GM12801 (cell line): Measurements from ENCODE around the gene LHFPL6.

Source experiments
- CTCF ChIP-seq: IDR thresholded peaks from one replicate; pipeline ENCODE4 v1.5.1; 2011; ENCODE audit warnings: control low read depth; ENCODE audit not compliant: insufficient read length; ENCODE audit errors: extremely low read depth

Gene LHFPL6

DNA sequence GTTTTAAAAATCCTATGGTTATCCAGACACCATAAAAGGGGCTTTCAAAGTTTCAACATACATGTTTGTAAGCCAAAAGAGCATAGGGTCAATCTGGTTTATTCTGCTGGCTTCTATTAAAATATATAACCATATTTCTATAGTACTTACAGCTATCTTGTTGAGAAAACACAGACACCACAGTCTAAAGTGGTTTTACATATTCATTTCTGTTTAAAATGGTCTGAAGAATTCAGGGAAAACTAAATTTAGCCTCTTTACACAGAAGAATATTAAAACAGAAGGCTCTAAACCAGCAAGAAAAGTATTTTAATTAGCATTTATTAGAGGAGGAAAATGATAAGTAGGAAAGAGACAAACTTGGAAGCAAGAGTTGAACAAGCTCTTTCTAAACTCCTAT lies 203.9 kb downstream of the LHFPL6 start:
- TF ChIP-seq CTCF = no peak

DNA sequence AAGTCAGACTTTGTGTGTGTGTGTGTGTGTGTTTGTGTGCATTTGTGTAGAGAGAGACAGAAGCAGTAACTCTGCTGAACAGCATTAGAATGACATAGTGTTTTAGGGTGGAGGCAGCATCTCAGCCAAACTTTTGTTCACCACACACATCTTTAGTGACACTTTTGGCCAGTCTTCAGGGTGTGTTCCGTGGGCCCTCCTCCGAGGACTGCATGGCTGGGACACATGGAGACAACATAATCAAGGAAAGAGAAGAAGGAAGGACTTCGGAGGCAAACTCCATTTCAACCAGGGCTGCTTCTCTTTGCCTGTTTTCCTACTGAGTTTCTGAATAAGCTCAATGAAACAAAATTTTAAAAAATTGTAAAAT lies 205.1 kb downstream of the LHFPL6 start:
- TF ChIP-seq CTCF = no peak

DNA sequence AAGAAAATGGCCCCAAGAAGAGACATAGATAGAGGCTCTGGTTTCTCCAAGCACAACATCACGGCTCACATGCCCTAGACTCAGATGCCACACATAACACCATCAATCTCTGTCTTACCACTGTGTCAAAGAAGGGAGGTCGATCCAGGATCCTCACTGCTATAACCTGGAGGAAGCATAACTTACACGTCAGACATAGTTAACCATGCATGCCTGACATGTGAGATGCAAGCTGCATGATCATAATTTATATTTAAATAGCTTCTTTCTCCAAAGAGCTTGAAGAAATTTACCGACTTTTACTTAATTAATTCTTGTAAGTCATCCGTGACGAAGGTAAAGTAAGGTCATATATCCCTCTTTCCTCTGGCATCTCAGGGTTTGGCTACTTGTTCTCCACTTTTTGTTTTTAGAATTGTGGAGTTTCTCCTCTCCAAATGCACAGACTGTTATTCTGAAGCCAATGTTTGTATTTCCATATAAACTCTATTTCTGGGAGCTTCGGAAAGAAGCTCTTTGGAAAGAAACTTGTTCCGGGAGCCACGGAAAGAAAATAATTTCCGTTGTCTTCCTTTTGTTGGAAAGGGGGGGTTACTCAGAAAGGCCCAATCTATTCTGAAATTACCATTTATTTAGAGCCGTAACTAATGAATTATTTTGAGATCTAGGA lies 205.6 kb downstream of the LHFPL6 start:
- no peak for TF ChIP-seq CTCF

DNA sequence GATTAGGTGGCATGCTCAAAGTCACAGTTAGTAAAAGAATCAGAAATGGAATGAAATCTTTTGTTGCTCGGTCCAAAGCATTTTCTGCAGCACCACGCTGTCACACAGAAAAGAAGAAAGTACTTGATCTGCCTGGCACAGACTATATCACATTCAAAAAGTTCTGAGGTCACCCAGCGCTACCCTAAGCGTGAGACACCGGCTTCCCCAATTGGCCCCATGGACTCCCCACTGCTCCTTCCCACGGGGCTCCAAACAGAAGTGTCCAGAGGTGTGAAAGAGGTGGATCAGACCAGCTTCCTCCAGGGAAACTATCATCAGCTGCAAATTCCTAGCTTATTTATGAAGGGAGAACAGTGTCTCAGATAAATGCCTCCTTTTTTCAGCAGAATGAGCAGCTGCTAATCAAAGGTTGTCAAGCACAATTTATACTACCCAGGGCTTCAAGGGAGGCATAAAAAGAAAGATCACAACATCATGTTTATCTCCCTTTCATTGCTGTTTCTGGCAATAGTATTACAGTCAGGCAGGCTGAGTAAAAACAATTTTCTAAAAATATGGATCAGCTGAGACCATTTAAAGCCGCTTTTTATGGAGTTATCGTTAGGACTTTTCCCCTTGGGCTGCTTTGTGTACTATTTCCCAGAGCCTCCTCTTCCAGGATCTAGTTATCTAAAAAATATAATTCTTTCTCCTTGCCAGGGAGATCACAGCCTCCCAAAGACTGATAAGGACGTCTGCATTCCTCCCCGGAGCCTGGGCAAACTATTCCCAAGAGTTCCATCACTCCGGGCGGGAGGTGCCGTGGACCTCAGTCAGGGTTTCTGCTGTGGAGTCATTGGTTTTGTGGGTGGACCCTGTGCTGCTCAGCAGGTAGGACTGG lies 208.0 kb downstream of the LHFPL6 start:
- TF ChIP-seq CTCF = no peak

DNA sequence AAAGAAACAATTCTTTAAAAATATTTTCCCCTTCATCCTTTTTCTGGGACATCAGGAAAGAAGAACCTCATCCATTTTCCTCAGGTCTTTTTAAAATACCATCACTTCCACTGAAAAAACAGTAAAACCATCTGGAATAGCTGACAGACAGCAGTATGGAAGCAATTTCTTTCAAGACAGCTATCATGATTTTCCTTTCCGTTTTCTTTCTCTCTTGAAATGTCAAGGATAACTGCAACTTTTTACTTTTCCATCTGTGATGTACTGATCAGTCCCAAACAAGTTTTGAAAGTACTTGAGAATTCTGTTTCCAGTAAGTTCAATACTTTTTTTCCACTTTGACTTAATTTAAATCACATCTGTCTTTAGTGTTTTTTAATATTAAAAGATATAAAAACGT lies 211.2 kb downstream of the LHFPL6 start:
- TF ChIP-seq CTCF = no peak

GRCh38 chr13:39389013-39389412 lies 214.0 kb downstream of the LHFPL6 start:
- no peak for TF ChIP-seq CTCF

DNA sequence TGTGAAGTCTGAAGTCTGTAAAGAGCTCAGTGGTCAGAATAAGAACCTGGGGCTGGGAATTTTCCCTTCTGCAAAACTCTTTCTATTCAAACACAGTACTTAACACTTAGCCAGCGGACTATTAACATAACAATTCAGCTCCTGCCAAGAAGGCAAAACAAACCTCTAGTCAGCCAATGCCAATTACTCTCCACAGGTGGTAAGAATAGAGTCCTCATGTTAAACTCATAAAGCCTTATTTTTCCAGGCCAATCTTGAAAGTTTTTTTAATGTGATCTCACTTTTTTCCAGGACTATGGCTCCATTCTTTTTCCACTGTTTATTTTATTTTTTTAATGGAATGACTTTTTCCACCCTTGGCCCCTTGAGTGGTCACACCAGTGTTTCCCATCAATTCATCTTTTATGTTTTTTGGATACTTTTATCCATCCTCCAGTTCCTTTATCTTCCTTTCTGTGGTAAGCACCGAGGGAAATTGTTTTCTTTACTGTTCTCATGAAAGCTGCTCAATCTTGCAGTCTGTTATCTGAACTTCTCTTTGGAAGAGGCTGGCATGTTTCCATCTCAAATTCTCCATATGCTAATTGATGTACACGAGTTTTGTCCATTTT lies 217.3 kb downstream of the LHFPL6 start:
- TF ChIP-seq CTCF = no peak
